IPS-18c (cell line): Measurements from ENCODE around the gene CENPK.
"Not testable (repeated sequence)": the region's sequence is repeated elsewhere in the genome, so short reads cannot be mapped to it uniquely, and the experiment has no call there.

Source experiments
- H3K4me3 ChIP-seq: 2 replicates; pipeline ENCODE4 v1.7.0; 2013; ENCODE audit warnings: low read depth, mild to moderate bottlenecking, low read length, moderate library complexity; ENCODE audit not compliant: insufficient read depth
- H3K9me3 ChIP-seq: one replicate; pipeline ENCODE4 v1.6.1; 2013; ENCODE audit warnings: mild to moderate bottlenecking, low read length, moderate library complexity; ENCODE audit not compliant: control insufficient read depth, insufficient read depth

The CENPK gene

DNA sequence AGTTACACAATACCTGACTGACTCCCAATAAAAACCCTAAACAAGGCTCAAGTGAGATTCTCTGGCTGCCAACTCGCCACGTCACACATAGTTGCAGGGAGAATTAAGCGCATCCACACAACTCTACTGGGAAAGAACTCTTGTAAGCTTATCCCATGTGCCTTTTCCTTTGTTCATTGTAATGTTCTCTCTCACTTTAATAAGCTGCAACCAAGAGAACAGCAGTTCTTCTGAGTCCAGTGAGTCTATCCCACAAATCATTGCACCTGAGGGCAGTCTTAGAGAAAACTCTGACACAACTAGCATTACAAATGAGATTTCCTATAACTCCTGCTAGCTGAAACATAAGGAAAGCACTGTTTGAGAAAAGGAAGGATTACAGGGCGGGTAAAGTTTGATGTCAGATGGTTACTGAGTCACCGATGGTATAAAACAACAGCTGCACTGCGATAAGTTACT lies 27.4 kb downstream of the CENPK start:
- Histone ChIP-seq H3K9me3 (peaks cover 3% of the 10 kb centered on the region), H3K4me3 (no peak overlapping the region)

DNA sequence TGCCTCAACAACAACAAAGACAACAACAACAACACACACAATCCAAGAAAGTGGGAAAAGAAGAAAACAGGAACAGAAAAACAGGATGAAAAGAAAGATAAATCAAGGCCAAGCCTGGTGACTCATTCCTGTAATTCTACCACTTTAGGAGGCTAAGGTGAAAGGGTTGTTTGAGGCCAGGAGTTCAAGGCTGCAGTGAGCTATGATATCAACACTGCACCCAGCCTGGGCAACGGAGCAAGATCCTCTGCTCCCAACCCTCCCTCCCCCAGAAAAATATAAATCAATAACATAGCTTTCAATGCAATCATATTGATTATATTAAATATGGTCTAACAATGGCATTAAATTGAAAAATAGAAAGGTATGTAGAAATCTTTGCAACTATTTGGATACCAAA lies 32.1 kb downstream of the CENPK start:
- no peaks in the 10 kb centered on the region for H3K9me3 ChIP-seq
- no peak overlapping the region for H3K4me3 ChIP-seq

DNA sequence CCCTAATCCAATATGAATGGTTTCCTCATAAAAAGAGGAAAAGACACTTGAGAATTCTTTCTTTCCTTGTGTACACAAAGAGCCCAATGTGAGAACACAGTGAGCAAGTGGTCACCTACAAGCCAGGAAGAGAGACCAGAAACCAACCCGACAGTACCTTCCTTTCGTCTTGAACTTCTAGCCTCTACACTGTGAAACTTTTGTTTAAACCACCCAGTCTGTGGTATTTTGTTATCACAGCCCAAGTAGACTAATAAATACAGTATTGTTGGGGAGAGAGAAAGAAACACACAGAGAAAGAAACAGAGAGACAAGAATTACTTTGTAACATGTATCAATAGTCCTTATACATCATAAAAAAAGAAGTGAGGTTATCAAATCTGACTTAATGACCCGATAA lies 37.2 kb downstream of the CENPK start:
- H3K4me3 ChIP-seq: no peak overlapping the region
- no peaks in the 10 kb centered on the region for H3K9me3 ChIP-seq

DNA sequence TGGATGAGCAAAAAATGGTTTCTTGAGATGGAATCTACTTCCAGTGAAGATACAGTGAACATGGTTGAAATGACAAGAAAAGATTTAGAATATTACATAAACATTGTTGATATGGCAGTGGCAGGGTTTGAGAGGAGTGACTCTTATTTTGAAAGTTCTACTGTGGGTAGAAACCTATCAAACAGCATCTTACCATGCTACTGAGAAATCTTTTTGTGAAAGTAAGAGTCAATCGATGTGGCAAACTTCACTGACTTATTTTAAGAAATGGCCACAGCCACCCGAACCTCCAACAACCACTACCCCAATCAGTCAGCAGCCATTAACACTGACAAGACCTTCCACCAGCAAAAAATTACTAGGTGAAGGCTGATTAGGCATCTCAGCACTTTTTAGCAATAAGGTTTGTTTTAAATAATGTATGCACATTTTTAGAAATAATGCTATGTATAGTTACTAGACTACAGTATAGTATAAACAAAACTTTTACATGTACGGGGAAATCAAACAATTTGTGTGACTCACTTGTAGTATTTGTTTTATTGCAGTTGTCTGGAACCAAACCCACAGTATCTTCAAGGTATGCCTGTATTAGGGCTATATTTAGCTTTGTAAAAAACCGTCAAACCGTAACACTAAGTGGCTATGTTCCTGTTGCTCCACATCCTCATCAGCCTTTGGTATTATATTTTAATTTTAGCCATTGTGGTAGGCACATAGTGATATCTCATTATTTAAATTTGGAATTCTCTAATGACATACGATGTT lies 50.6 kb downstream of the CENPK start:
- no peak overlapping the region for H3K4me3 ChIP-seq
- no peaks in the 10 kb centered on the region for H3K9me3 ChIP-seq

DNA sequence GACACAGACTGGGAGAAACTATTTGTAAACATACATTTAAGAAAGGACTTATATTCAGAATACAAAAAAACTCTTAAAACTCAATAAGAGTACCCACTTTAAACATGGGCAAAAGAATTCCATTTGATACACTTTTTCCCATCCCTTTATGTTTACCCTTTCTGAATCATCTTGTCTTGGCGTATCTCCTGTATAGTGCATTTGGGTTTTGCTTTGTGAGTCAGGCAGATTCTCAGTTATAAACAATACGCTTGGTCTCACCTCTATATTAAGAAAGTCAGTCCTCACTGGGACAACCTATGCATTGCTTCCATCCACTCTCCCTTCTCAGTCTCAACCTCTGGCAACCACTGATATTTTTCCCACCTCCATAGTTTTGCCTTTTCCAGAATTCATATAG lies 54.0 kb downstream of the CENPK start:
- Histone ChIP-seq H3K4me3 (no peak overlapping the region), H3K9me3 (no peaks in the 10 kb centered on the region)

DNA sequence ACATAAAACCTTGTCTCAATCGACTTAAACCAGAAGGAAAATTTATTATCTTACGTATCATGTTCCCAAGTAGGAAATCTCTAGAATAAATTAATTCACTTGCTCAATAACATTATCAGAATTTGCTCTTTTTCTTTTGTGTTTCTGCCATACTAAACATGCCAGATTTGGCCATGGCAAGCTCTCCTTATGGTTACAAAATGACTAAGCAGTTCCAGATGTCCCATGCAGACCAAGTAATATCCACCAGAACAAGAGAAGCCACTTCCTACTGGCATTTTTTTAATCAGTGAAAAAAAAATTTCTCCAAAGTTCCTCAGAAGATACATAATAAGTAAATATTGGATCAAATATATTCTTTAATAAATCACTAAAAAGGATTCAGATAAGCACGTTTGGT lies 56.0 kb downstream of the CENPK start:
- H3K4me3 ChIP-seq: no peak overlapping the region

DNA sequence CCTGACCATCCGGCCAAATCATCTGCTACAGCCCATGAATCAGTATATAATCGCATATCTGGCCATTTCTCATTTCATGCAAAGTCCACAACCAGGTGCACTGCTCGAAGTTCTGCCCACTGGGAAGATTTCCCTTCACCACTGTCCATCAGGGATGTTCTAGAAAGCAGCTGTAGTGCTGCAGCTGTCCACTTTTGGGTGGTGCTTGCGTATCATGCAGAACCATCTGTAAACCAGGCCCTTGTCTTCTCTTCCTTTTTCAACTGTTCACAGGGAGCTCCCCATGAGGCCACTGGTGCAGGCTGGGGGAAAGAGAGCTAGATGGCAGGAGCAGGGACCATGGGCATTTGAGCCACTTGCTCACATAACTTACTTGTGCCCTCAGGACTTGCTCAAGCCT lies 73.8 kb downstream of the CENPK start:
- Histone ChIP-seq H3K4me3 (no peak overlapping the region), H3K9me3 (no peaks in the 10 kb centered on the region)

More for the DNA sequence above, 56.0 kb downstream of the CENPK start:
- H3K9me3 ChIP-seq: no peaks in the 10 kb centered on the region

DNA sequence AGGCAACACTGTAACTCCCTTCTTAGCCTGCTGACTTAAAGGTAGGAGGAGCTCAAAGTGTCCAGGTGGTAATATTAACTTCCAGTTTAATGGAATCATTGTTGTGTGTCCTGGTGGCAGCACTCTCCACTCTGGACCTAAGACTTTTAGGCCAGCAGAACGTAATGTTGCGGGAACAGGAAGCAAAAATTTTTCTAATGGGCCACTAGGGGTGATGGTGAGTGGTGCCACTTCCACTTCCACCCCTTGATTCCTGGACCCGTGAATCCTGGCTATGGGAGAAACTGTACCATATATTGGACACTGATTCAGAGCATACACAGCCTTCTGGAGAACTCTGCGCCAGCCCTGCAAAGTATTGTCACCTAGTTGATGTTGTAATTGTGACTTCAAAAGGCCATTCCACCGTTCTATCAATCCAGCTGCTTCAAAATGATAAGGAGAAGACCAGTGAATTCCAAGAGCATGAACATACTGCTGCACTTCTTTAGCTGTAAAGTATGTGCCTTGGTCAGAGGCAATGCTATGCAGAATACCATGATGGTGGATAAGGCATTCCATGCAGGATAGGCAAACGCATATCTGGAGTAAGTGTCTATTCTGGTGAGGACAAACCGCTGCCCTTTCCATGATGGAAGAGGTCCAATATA lies 74.8 kb downstream of the CENPK start:
- not testable (repeated sequence) for H3K9me3 ChIP-seq, H3K4me3 ChIP-seq

DNA sequence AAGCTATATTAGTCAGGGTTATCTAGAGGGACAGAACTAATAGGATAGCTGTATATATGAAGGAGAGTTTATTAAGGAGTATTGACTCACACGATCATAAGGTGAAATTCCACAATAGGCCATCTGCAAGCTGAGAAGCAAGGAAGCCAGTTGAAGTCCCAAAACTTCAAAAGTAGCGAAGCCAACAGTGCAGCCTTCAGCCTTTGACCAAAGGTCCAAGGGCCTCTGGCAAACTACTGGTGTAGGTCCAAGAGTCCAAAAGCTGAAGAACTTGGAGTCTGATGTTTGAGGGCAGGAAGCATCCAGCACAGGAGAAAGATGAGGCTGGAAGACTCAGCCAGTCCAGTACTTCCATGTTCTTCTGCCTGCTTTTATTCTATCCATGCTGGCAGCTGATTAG lies 76.2 kb downstream of the CENPK start:
- not testable (repeated sequence) for H3K4me3 ChIP-seq, H3K9me3 ChIP-seq

DNA sequence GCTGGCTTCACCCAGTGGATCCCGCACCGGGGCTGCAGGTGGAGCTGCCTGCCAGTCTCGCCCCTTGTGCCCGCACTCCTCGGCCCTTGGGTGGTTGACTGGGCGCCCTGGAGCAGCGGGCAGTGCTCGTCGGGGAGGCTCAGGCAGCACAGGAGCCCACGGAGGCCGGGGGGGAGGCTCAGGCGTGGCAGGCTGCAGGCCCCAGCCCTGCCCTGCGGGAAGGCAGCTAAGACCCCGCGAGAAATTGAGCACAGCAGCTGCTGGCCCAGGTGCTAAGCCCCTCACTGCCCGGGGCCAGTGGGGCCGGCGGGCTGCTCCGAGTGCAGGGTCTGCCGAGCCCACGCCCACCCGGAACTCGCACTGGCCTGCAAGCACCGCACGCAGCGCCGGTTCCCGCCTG lies 77.6 kb downstream of the CENPK start:
- H3K9me3 ChIP-seq: no peaks in the 10 kb centered on the region
- H3K4me3 ChIP-seq: no peak overlapping the region

DNA sequence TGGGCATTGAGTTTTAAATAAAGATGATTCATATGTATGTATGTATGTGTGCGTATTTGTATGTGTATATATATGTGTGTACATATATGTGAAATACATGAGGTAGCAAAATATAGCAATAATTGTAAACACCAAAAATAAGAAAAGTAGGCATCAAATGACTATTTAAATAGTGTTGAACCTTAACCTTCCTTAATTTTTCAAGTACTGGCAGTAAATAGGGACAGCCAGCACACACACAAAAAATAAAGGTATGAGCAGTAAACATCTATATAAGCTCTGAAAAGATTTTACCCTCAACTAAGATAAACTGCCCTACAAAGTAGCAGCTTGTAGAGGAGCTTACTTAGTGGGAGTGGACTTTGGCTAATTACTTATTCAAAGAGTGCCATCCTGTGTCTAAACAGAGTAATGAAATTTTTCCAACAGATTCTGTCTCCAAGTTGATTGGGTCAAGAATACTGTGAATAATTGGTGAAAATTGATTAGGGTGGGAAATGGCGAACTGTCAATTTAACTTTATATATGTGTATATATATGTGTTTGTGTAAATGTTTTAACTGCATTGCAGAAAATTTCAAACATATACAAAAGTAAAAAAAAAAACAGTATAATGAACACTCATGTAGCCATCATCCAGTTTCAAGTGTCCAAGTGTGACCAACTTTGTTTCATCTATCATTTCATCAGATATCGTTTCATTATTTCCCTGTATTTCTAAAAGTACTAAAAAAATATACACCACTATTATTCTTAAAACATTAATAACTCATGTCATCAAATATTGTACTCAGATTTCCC lies 79.2 kb downstream of the CENPK start:
- H3K9me3 ChIP-seq: no peaks in the 10 kb centered on the region
- no peak overlapping the region for H3K4me3 ChIP-seq

DNA sequence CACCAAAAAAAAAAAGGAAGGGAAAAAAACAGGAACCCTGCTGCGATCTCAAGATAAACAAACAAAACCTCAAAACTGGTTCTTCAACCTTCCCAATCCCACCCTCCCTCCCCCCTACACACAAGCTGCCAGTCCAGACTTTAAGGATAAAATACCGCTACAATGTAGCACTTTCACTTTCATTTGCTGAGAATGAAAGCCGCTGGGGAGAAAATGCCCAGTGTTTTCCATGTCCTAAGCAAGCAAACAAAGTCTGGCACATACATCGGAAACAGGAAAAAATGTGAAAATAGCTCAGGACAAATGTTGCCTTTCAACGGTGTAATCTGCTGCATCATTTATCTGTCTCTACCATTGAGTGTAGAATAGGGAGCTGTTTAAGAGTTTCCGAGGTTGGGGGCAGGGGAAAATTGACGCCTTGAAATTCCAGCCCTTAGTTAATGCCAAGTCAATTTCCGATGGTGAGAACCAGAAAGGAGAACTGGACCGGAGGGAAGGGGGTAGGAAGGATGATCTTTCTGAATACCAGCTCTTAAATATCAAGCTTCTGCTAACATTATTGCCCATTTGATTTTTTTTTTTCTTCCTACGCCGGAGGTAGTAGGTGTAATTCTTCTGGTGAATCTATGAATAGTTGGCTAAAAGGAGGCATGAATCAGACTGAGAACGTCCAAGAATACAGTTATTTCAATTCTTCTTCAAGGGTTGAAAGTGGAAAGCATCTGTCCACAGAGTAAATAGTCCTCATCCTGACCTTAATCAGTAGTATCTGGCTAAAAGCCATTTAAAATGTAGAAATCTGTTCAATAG lies 80.0 kb downstream of the CENPK start:
- Histone ChIP-seq H3K9me3 (no peaks in the 10 kb centered on the region), H3K4me3 (peak overlapping the region; percentile 35; the same call in 1 of the 2 replicates)

DNA sequence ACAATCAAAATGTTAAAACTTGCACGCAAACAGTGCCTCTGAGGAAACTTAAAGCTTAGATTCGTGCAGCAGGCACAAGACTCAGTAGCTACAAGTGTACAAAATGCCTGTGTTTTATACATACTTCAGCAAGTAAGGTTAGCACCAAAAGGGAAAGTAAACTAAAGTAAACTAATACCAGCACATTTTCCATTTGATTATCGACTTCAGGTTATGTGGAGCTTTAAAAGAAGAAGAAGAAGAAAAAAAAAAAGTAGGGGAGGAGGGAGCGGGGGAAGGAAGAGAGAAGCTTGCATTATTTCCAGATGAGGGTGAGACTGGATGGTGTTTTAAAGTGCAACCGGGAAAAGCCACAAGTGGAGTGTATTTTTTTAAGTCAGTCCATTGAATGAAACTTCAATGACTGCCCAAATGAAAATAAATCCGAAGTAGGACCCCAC lies 80.7 kb downstream of the CENPK start:
- Histone ChIP-seq H3K4me3 (peak overlapping the region; percentile 35; the same call in 1 of the 2 replicates), H3K9me3 (no peaks in the 10 kb centered on the region)

DNA sequence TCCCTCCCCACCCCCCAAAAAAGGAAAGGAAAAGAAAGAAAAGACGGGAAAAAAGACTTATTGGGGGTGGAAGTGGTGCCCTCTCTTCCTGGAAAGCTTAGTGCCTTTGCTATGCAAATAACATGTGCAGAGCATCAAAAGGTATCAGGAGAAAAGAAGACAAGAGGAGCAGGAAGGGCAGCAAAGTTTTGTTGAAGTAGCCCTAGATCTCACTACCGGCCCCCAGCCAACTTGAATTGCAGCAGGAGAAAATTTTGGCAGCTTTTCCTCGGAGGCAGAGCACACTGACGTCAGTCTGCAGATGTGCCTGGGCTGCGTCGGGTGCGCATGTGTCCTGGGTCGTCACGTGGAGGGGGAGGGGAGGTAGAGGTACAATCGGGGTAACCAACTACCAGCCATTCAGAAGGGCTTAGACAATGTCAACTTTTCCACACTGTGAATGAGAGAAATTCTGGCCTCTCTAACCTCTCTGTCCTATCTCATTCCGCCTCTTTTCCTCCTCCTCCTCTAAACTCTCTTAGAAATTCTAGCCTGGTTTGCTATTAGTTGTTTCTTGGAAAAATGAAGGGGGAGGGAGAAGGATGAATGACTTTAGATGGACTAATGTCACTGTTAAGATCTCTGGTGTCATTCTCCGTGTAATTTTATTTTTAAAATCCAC lies 81.2 kb downstream of the CENPK start, which contains the start of gene ADAMTS6:
TSS of gene ADAMTS6 (minus strand) at position 286 of the 661 bp plus-strand sequence. CDS start 8,247 bp downstream, outside the sequence.
- Histone ChIP-seq H3K9me3 (no peaks in the 10 kb centered on the region), H3K4me3 (peak within 1 kb of the TSS; percentile 56)

DNA sequence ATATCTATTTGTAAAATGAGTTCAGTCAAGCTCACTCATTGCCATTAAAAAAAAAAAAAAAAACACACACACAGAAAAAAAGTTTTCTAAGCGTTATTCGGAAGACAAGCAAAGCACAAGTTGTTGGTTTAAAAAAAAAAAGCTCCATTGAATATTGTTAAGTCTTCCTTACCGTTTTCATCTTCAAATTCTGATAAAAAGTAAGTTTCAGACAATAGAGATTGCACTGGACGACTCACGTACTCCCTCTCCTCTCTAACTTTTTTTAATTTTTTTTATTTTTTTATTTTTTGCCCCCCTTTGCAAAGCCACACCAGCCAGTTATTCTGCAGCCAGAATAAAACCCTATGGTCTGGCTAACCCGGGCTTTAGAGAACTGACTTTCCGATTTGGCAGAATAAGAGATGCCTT lies 81.8 kb downstream of the CENPK start:
- H3K4me3 ChIP-seq: peak overlapping the region; percentile 35
- no peaks in the 10 kb centered on the region for H3K9me3 ChIP-seq

DNA sequence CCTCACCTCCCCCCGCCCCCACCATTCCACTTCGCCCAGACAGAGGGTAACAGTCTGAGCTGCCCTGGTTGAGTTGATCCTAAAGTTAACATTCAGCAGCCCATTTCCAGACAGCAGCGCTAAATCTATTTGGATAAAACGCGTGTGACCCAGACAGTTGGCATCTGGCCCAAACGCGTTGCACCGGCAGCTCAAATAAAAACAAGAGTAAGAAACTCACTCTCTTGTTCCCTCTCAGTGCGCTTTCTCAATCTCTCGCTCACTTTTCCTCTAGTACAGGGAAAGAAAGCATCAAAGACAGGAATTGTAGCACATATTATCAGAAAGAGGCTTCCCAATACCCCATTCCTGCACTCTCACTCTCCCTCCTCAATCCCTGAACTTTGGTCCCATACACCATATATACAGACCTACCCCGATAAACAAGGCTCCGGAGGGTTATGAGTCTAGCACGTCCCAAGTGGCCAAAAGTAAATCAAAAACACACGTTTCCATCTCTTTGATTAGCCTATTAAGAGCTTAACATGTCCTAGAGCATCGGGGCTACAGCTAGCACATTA lies 82.6 kb downstream of the CENPK start:
- Histone ChIP-seq H3K9me3 (no peaks in the 10 kb centered on the region), H3K4me3 (peak overlapping the region; percentile 56)
